ENCODE results near the gene STMN1.

STMN1 gene

DNA sequence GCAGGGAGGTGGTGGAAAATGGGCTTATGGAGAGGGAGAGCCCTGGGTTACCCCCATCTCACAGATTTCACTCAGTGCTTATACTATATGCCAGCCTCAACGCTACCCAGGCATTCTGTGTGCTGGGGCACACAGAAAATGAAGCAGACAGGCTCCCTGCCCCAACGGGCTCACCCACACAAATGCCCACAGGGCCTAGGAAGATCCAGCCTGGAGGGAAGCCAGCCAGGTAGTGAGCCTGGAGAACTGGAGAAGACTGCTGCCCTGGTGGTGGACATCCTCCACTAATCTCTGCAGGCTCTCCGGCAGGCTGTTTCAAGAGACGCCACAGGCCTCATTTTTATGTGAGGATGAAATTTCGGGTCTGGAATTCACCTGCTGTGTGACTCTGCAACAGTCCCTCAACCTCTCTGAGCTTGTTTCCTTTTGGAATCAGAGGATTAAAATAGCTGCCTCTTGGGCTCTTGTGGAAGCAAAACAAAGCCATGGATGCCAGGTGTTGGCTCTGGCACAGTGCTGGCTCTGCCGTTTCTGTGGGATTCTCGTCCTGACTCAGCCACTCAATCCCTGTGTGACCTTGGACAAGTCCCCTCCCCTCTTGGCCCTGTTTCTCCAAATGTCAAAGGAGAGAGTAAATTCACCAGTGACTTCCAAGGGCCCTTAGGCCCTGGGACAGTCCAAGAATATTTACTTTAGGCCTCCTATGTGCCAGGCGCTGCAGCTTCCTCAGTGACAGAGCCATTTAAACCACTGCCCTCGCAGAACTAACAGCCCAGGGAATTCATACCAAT is 34.3 kb downstream of the STMN1 start:
- TF ChIP-seq, protein P1, sequence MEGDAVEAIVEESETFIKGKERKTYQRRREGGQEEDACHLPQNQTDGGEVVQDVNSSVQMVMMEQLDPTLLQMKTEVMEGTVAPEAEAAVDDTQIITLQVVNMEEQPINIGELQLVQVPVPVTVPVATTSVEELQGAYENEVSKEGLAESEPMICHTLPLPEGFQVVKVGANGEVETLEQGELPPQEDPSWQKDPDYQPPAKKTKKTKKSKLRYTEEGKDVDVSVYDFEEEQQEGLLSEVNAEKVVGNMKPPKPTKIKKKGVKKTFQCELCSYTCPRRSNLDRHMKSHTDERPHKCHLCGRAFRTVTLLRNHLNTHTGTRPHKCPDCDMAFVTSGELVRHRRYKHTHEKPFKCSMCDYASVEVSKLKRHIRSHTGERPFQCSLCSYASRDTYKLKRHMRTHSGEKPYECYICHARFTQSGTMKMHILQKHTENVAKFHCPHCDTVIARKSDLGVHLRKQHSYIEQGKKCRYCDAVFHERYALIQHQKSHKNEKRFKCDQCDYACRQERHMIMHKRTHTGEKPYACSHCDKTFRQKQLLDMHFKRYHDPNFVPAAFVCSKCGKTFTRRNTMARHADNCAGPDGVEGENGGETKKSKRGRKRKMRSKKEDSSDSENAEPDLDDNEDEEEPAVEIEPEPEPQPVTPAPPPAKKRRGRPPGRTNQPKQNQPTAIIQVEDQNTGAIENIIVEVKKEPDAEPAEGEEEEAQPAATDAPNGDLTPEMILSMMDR (IDR thresholded peaks at IDR 0.05; ENCODE audit: extremely low read depth, missing control alignments) = no peak

DNA sequence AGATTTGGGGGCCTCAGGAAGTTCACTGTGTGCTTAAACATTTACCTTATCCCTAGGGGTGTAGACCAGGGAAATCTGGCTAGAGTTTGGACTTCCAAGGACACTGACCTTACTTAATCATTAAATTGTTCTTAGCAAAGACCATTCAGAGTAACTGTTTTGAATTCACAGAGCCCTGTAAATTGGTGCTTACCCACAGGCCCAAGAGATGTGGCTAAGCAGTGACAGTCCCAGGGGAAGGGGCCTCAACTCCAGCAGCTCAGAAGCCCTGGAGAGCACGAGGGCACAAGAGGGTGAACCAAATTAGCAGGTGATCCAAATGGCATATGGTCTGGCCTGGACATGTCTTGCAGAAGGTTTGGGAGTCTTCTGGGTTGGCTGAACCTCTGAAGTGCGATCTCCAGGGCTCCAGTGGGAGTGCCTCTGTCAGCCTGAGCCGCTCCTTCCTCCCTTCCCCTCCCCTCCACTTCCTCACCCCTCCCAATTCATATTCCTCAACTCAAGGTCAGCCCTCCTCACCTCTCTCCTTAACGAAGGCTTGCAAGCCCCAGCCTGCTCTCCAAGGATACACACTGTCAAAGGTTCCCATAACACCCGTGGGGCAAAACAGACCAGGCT is 35.0 kb downstream of the STMN1 start:
- DNase-seq (ENCODE audit: low spot score) = no peak
- TF ChIP-seq, protein P1 (IDR thresholded peaks at IDR 0.05; ENCODE audit: extremely low read depth, missing control alignments) = no peak

More for the DNA sequence above, 34.3 kb downstream of the STMN1 start:
- no peak for DNase-seq (ENCODE audit: low spot score)

DNA sequence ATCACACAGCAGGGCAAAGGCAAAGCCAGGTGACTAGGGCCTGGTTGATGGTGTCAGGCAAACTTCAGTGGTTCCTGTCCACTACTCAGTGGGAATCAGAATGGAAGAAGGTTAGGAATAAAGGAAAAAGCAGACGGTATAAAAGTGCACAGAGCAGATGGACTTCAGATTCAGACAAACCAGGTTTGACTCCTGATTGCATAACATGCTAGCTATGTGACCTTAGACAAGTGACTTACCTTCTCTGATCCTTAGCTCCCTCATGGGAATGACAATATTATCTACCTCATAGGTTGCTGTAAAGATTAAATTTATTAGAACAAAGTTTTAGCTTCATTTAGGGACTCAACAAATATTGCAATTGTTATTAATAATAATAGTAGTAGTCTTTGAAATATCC is 35.6 kb downstream of the STMN1 start:
- no peak for DNase-seq (ENCODE audit: low spot score)
- TF ChIP-seq, protein P1 (IDR thresholded peaks at IDR 0.05; ENCODE audit: extremely low read depth, missing control alignments) = no peak

DNA sequence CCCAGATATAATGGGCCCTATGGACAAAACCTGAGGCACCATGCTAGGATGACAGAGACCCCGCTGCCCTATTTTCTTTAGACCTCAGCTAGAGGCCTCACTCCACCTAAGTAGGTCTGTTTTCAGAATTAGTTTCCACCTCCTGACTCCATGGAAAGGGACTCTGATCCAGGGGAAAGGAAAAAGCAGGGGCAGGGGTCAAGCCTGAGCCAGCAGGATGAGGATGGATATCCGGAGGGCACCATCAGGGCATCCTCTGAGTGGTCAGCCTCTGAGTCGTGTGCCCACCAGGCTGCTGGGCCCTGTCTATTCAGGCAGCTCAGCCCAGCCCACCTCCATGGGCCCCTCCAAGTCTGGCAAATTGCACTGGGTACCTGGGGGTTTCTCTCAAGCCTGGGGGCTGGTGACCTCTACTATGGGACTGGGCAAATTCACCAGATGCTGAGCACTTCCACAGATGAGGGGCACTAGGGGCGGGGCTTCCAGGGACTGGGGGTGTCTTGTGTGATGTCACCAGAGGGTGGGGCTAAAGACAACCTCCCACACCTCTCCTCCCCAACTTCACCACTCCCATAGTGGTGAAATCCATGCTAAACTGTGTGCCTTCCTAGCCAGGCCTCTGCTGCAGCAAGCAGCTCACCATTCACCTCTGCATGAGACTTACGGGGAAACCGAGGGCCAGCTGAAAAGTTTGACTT is 36.2 kb downstream of the STMN1 start:
- TF ChIP-seq, protein P1 (IDR thresholded peaks at IDR 0.05; ENCODE audit: extremely low read depth, missing control alignments) = no peak
- no peak for DNase-seq (ENCODE audit: low spot score)

DNA sequence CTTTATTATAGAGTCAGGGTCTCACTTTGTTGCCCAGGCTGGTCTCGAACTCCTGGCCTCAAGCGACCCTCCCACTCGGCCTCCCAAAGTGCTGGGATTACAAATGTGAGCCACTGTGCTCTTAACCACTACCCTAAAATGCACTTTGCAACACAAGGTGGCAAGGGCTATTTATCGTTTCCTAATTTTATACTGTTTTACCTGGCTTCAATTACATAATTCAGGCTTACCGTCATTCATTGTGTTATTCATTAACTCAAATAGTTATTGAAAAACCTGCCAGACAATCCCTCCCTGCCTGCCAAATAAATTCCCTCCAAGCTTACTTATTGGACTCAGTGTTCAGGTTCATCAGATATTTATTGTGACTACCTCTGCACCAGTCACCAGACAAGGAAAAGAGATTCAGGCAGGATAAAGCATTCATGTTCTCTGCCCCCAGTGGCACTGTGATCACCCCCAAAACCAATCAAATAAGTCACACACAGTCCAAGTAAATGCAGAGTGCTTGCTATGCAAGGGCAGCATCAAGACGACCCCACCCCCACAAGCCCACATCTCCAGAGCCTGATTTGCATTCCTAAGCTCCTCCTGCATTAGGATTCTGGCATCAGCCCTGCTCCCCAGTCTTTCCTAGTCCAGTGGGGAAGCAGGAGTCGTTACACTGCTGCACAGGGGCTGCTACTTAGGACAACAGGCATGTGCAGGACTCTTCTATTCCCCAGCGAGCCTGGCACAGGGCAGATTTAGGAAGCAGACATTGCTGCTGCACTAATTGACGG is 38.8 kb downstream of the STMN1 start:
- TF ChIP-seq, protein P1 (IDR thresholded peaks at IDR 0.05; ENCODE audit: extremely low read depth, missing control alignments) = no peak
- no peak for DNase-seq (ENCODE audit: low spot score)

DNA sequence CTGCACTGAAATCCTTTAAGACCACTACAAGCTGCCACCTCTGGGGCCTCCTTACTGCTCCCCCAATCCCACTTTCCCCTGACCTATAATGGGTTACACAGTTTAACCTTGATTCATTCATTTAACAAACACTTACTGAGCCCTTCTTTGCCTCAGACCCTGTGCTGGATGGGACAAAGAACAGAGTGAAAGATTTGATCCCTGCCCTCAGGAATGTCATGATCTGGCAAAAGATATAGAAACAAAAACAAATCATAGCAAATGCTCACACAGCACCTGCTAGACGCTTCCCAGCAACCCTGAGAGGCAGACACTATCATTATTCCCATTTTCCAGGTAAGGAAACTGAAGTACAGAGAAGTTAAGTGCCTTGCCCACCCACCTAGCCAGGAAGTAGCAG is 39.9 kb downstream of the STMN1 start:
- TF ChIP-seq, protein P1 (IDR thresholded peaks at IDR 0.05; ENCODE audit: extremely low read depth, missing control alignments) = no peak
- no peak for DNase-seq (ENCODE audit: low spot score)

All from GM20000 (cell line).